Body of pancreas (tissue), 4 donors: ENCODE data around the gene RSPH1.

Source experiments
- CTCF ChIP-seq, 7 experiments: fragments of 450-650 bp in 4 of 7; fragments of 200-600 bp in 3 of 7; sonication (generic) in 3 of 7; IDR thresholded peaks; one replicate each; pipeline ENCODE4 v1.5.1; 2016 to 2019; ENCODE audit warnings: antibody characterized with exemption in 7 of 7
- POLR2A ChIP-seq, 3 donors: fragments of 450-650 bp; IDR thresholded peaks; one replicate each; pipeline ENCODE4 v1.6.1; 2016; ENCODE audit warnings: antibody characterized with exemption in 3 of 3, mild to moderate bottlenecking in 2 of 3

GRCh38 chr21:42533306-42533962, 37.4 kb upstream of the RSPH1 start:
- TF ChIP-seq CTCF (IDR thresholded peaks at IDR 0.05) (no peak), POLR2A (IDR thresholded peaks at IDR 0.05) (no peak)
